Measurements from ENCODE around the gene PCDHB10. TPM values are rescaled to one million over a fixed set of nuclear protein-coding genes. Genes with fewer than 3 reads are reported as not detected.
"Not testable (repeated sequence)": the region's sequence is repeated elsewhere in the genome, so short reads cannot be mapped to it uniquely, and the experiment has no call there.

Gene PCDHB10
- polyA plus RNA-seq, 3 donors: not detected

- TF ChIP-seq CTCF (IDR thresholded peaks at IDR 0.05): no peak
- intact Hi-C loops (cut with micrococcal nuclease): no loop called here
Observed at GRCh38 chr5:141196363-141196762, 4.2 kb downstream of the PCDHB10 start.

GRCh38 chr5:141199359-141200235 lies 7.4 kb downstream of the PCDHB10 start, which contains the start of gene PCDHB11:
Gene PCDHB11, plus strand, starts transcription at chr5:141199627. Its CDS starts 148 bp downstream, at chr5:141199775.
- no peak within 1 kb of the TSS for H3K27ac Mint-ChIP-seq

More at GRCh38 chr5:141196363-141196762, 4.2 kb downstream of the PCDHB10 start:
- Mint-ChIP-seq H3K4me1 (no peaks in the 10 kb centered on the region), H3K9me3 (peaks cover 10 to 59% (median 46%) of the 10 kb centered on the region in 7 donors), H3K4me3 (no peak overlapping the region), H3K27me3 (ENCODE audit: low read depth in 3 of 3) (peaks cover 2 to 22% (median 21%) of the 10 kb centered on the region in 3 donors), H3K27ac (no peak overlapping the region), H3K36me3 (no peaks in the 10 kb centered on the region)
- Histone ChIP-seq H3K79me2 (ENCODE audit: insufficient read depth, low read length) (no peaks in the 10 kb centered on the region), H3K4me3 (replicated peaks in 1 of 3; ENCODE audit: low read depth in 2 of 3, low read length in 3 of 3) (no peak overlapping the region), H3K36me3 (replicated peaks in 1 of 2; ENCODE audit: control insufficient read depth in 1 of 2, insufficient read depth in 2 of 2, low read length in 2 of 2) (no peaks in the 10 kb centered on the region), H3K9ac (ENCODE audit: insufficient read depth, low read length, poor library complexity, severe bottlenecking) (no peak overlapping the region), H2AFZ (ENCODE audit: insufficient read depth, low read depth, low read length, poor library complexity, severe bottlenecking) (no peak overlapping the region), H3K27me3 (ENCODE audit: control insufficient read depth in 2 of 2, insufficient read depth in 2 of 2, low read length in 2 of 2) (peaks cover 0 to 21% of the 10 kb centered on the region in 2 donors), H4K20me1 (ENCODE audit: insufficient read depth, low read length) (no peaks in the 10 kb centered on the region), H3K27ac (ENCODE audit: low read depth in 1 of 2, low read length in 2 of 2) (no peak overlapping the region), H3K9me3 (replicated peaks in 1 of 2; ENCODE audit: control insufficient read depth in 1 of 2, insufficient read depth in 1 of 2, low read length in 2 of 2) (peaks cover 23 to 49% of the 10 kb centered on the region in 2 donors), H3K4me2 (replicated peaks; ENCODE audit: extremely low read depth, low read length, poor library complexity, severe bottlenecking) (no peak overlapping the region), H3K4me1 (ENCODE audit: control insufficient read depth in 1 of 2, insufficient read depth in 2 of 2, low read length in 2 of 2) (no peaks in the 10 kb centered on the region)
- DNase-seq: no peak
- WGBS (ENCODE audit: insufficient coverage): no CpG with 5 or more reads among the region's 3 CpGs

GRCh38 chr5:141201126-141201525 lies 9.0 kb downstream of the PCDHB10 start:
- H3K36me3 Mint-ChIP-seq; H3K4me3 ChIP-seq (replicated peaks in 1 of 3; ENCODE audit: low read depth in 2 of 3, low read length in 3 of 3); H4K20me1 ChIP-seq (ENCODE audit: insufficient read depth, low read length); H2AFZ ChIP-seq (ENCODE audit: insufficient read depth, low read depth, low read length, poor library complexity, severe bottlenecking); H3K79me2 ChIP-seq (ENCODE audit: insufficient read depth, low read length); H3K36me3 ChIP-seq (replicated peaks in 1 of 2; ENCODE audit: control insufficient read depth in 1 of 2, insufficient read depth in 2 of 2, low read length in 2 of 2); DNase-seq; H3K27ac Mint-ChIP-seq; H3K27me3 ChIP-seq (ENCODE audit: control insufficient read depth in 2 of 2, insufficient read depth in 2 of 2, low read length in 2 of 2); intact Hi-C loops (cut with micrococcal nuclease); H3K9ac ChIP-seq (ENCODE audit: insufficient read depth, low read length, poor library complexity, severe bottlenecking); H3K4me1 Mint-ChIP-seq; H3K4me2 ChIP-seq (replicated peaks; ENCODE audit: extremely low read depth, low read length, poor library complexity, severe bottlenecking); H3K27ac ChIP-seq (ENCODE audit: low read depth in 1 of 2, low read length in 2 of 2); H3K4me1 ChIP-seq (ENCODE audit: control insufficient read depth in 1 of 2, insufficient read depth in 2 of 2, low read length in 2 of 2): not testable (repeated sequence)
- peaks cover 19 to 54% (median 41%) of the 10 kb centered on the region in 7 donors for H3K9me3 Mint-ChIP-seq
- peak overlapping the region in 1 of 2 donors; percentile 13 for H3K4me3 Mint-ChIP-seq
- H3K9me3 ChIP-seq (replicated peaks in 1 of 2; ENCODE audit: control insufficient read depth in 1 of 2, insufficient read depth in 1 of 2, low read length in 2 of 2): peaks cover 33 to 47% of the 10 kb centered on the region in 2 donors
- peaks cover 12 to 22% (median 20%) of the 10 kb centered on the region in 3 donors for H3K27me3 Mint-ChIP-seq (ENCODE audit: low read depth in 3 of 3)
- WGBS (ENCODE audit: insufficient coverage): 26% methylated on average over 9 of the region's 38 CpGs

More at GRCh38 chr5:141199359-141200235, 7.4 kb downstream of the PCDHB10 start, which contains the start of gene PCDHB11:
- Histone ChIP-seq H3K36me3 (replicated peaks in 1 of 2; ENCODE audit: control insufficient read depth in 1 of 2, insufficient read depth in 2 of 2, low read length in 2 of 2) (no peaks in the 10 kb centered on the region), H4K20me1 (ENCODE audit: insufficient read depth, low read length) (no peaks in the 10 kb centered on the region), H3K4me1 (ENCODE audit: control insufficient read depth in 1 of 2, insufficient read depth in 2 of 2, low read length in 2 of 2) (no peaks in the 10 kb centered on the region), H3K27ac (ENCODE audit: low read depth in 1 of 2, low read length in 2 of 2) (no peak within 1 kb of the TSS), H3K9me3 (replicated peaks in 1 of 2; ENCODE audit: control insufficient read depth in 1 of 2, insufficient read depth in 1 of 2, low read length in 2 of 2) (peaks cover 35 to 48% of the 10 kb centered on the region in 2 donors), H3K4me2 (replicated peaks; ENCODE audit: extremely low read depth, low read length, poor library complexity, severe bottlenecking) (no peak within 1 kb of the TSS), H2AFZ (ENCODE audit: insufficient read depth, low read depth, low read length, poor library complexity, severe bottlenecking) (no peak within 1 kb of the TSS), H3K9ac (ENCODE audit: insufficient read depth, low read length, poor library complexity, severe bottlenecking) (no peak within 1 kb of the TSS), H3K79me2 (ENCODE audit: insufficient read depth, low read length) (no peaks in the 10 kb centered on the region), H3K27me3 (ENCODE audit: control insufficient read depth in 2 of 2, insufficient read depth in 2 of 2, low read length in 2 of 2) (peaks cover 0 to 11% of the 10 kb centered on the region in 2 donors), H3K4me3 (replicated peaks in 1 of 3; ENCODE audit: low read depth in 2 of 3, low read length in 3 of 3) (no peak within 1 kb of the TSS)
- TF ChIP-seq CTCF (IDR thresholded peaks at IDR 0.05): no peak
- Mint-ChIP-seq H3K4me1 (no peaks in the 10 kb centered on the region), H3K9me3 (peaks cover 17 to 52% (median 42%) of the 10 kb centered on the region in 7 donors), H3K27me3 (ENCODE audit: low read depth in 3 of 3) (peaks cover 11 to 22% (median 21%) of the 10 kb centered on the region in 3 donors), H3K4me3 (no peak within 1 kb of the TSS), H3K36me3 (no peaks in the 10 kb centered on the region)
- intact Hi-C loops (cut with micrococcal nuclease): no loop called here
- WGBS (ENCODE audit: insufficient coverage): 45% methylated on average over 15 of the region's 21 CpGs
- no peak for DNase-seq
